H1 (cell line): ENCODE results near the gene MACROD2. TPM values are rescaled to one million over a fixed set of nuclear protein-coding genes. Genes with fewer than 3 reads are reported as not detected.

Source experiments
- CTCF ChIA-PET: fragments of 300-600 bp; sonication (Branson Sonifier 250); formaldehyde crosslinking; loops from one replicate; lab custom pipeline; 2021; ENCODE audit not compliant: partially characterized antibody; lab: Charles Lee
- POLR2A ChIA-PET: fragments of 300-600 bp; sonication (Branson Sonifier 250); formaldehyde crosslinking; loops from one replicate; lab custom pipeline; 2021; ENCODE audit warnings: inconsistent platforms; ENCODE audit not compliant: partially characterized antibody; lab: Charles Lee
- DNase-seq, 2 experiments: peaks; one replicate each; pipeline versions ENCODE4 v3.0.0 to v3.0.0-alpha.2; 2010 to 2022; ENCODE audit warnings: low spot score in 2 of 2, low read depth in 1 of 2, mixed read lengths in 1 of 2
- FAIRE-seq: peaks from 2 replicates; lab custom pipeline; 2011; peaks lifted over from hg19 to GRCh38; lab: Jason Lieb, UNC
- H2AFZ ChIP-seq: 2 replicates; pipeline ENCODE4 v1.8.1; 2012; ENCODE audit warnings: low read length, inconsistent platforms
- H2AK5ac ChIP-seq: 2 replicates; pipeline ENCODE4 v1.6.1; 2013; ENCODE audit warnings: low read depth, low read length
- H2BK120ac ChIP-seq: replicated peaks from 2 replicates; pipeline ENCODE3; 2013; ENCODE audit warnings: low read depth, low read length, inconsistent platforms
- H2BK12ac ChIP-seq: 2 replicates; pipeline ENCODE4 v1.6.1; 2013; ENCODE audit warnings: low read depth, low read length
- H2BK15ac ChIP-seq: 2 replicates; pipeline ENCODE4 v1.6.1; 2013; ENCODE audit warnings: low read length
- H2BK20ac ChIP-seq: 2 replicates; pipeline ENCODE4 v1.6.1; 2013; ENCODE audit warnings: low read length
- H2BK5ac ChIP-seq: 2 replicates; pipeline ENCODE4 v1.6.1; 2013; ENCODE audit warnings: low read depth, low read length
- H3K14ac ChIP-seq: 2 replicates; pipeline ENCODE4 v1.6.1; 2013; ENCODE audit warnings: inconsistent platforms; ENCODE audit not compliant: insufficient read length
- H3K18ac ChIP-seq: 2 replicates; pipeline ENCODE4 v1.6.1; 2013; ENCODE audit warnings: low read length; ENCODE audit errors: extremely low read depth
- H3K23ac ChIP-seq: 2 replicates; pipeline ENCODE4 v1.6.1; 2013; ENCODE audit warnings: inconsistent platforms; ENCODE audit not compliant: insufficient read length
- H3K23me2 ChIP-seq: 2 replicates; pipeline ENCODE4 v1.6.1; 2013; ENCODE audit warnings: low read depth, low read length
- H3K27ac ChIP-seq: 2 replicates; pipeline ENCODE4 v1.6.1; 2011; ENCODE audit warnings: low read depth, low read length, inconsistent platforms
- H3K27me3 ChIP-seq, 4 experiments: replicated peaks in 1 of 4; 1 replicate in 1 of 4; 2 replicates in 3 of 4; pipeline versions ENCODE4 v1.6.1 to v1.8.1; 2011 to 2013; ENCODE audit warnings: low read length in 3 of 4, mild to moderate bottlenecking in 3 of 4, inconsistent platforms in 2 of 4, mixed read lengths in 2 of 4, moderate library complexity in 1 of 4; ENCODE audit not compliant: control insufficient read depth in 3 of 4, insufficient read depth in 3 of 4; ENCODE audit errors: extremely low read depth in 1 of 4
- H3K36me3 ChIP-seq, 4 experiments: 2 replicates each; pipeline versions ENCODE4 v1.6.1 to v1.8.1; 2011 to 2013; ENCODE audit warnings: mild to moderate bottlenecking in 4 of 4, low read length in 3 of 4, moderate library complexity in 2 of 4, control low read depth in 1 of 4, inconsistent platforms in 1 of 4; ENCODE audit not compliant: insufficient read depth in 4 of 4, control insufficient read depth in 2 of 4
- H3K4ac ChIP-seq: replicated peaks from 2 replicates; pipeline ENCODE3; 2013; ENCODE audit warnings: low read length, low read depth, mixed read lengths, inconsistent platforms; ENCODE audit not compliant: insufficient read length
- H3K4me1 ChIP-seq, 4 experiments: replicated peaks in 1 of 4; 1 replicate in 1 of 4; 2 replicates in 3 of 4; pipeline versions ENCODE4 v1.6.1 to v1.8.1; 2011 to 2013; ENCODE audit warnings: low read length in 3 of 4, inconsistent platforms in 2 of 4, mixed read lengths in 1 of 4; ENCODE audit not compliant: insufficient read depth in 4 of 4, control insufficient read depth in 3 of 4
- H3K4me2 ChIP-seq, 2 experiments: 2 replicates each; pipeline versions ENCODE4 v1.6.1 to v1.8.1; 2011 to 2013; ENCODE audit warnings: low read depth in 2 of 2, low read length in 2 of 2, control low read depth in 1 of 2, inconsistent platforms in 1 of 2, mild to moderate bottlenecking in 1 of 2; ENCODE audit not compliant: insufficient read depth in 1 of 2
- H3K4me3 ChIP-seq, 4 experiments: fragments of 200-600, 300-600 bp in 1 of 4; sonication (generic), shearing (Covaris generic), sonication (Bioruptor Twin) in 1 of 4; 2 replicates each; pipeline versions ENCODE4 v1.5.1 to v1.8.1; 2011 to 2016; ENCODE audit warnings: low read length in 4 of 4, low read depth in 3 of 4, control low read depth in 2 of 4, inconsistent platforms in 2 of 4, mild to moderate bottlenecking in 2 of 4, mixed read lengths in 1 of 4, moderate library complexity in 1 of 4; ENCODE audit not compliant: insufficient read depth in 2 of 4; ENCODE audit errors: extremely low read depth in 1 of 4
- H3K56ac ChIP-seq: replicated peaks from 2 replicates; pipeline ENCODE3; 2013; ENCODE audit warnings: low read depth, mild to moderate bottlenecking, mixed read lengths, low read length, inconsistent platforms; ENCODE audit not compliant: insufficient read length
- H3K79me1 ChIP-seq: 2 replicates; pipeline ENCODE4 v1.6.1; 2013; ENCODE audit warnings: low read depth, low read length, control low read depth
- H3K79me2 ChIP-seq, 2 experiments: 2 replicates each; pipeline versions ENCODE4 v1.6.1 to v1.8.1; 2012 to 2013; ENCODE audit warnings: low read length in 2 of 2, mild to moderate bottlenecking in 2 of 2, inconsistent platforms in 1 of 2; ENCODE audit not compliant: insufficient read depth in 2 of 2, control insufficient read depth in 1 of 2
- H3K9ac ChIP-seq, 4 experiments: replicated peaks in 1 of 4; 1 replicate in 1 of 4; 2 replicates in 3 of 4; pipeline versions ENCODE4 v1.6.1 to v1.8.1; 2011 to 2013; ENCODE audit warnings: low read depth in 3 of 4, low read length in 3 of 4, control low read depth in 2 of 4, mild to moderate bottlenecking in 2 of 4, moderate library complexity in 2 of 4, inconsistent platforms in 1 of 4; ENCODE audit errors: extremely low read depth in 1 of 4
- H3K9me3 ChIP-seq, 2 experiments: 2 replicates each; pipeline versions ENCODE4 v1.6.1 to v1.8.1; 2012 to 2013; ENCODE audit warnings: mild to moderate bottlenecking in 2 of 2, moderate library complexity in 2 of 2, control low read depth in 1 of 2, inconsistent platforms in 1 of 2, low read depth in 1 of 2, low read length in 1 of 2, mixed read lengths in 1 of 2; ENCODE audit not compliant: insufficient read depth in 2 of 2
- H4K20me1 ChIP-seq, 2 experiments: replicated peaks in 1 of 2; 2 replicates each; pipeline versions ENCODE3 to v1.8.1; 2011 to 2013; ENCODE audit warnings: inconsistent platforms in 2 of 2, low read length in 2 of 2, mild to moderate bottlenecking in 1 of 2; ENCODE audit not compliant: insufficient read depth in 2 of 2, control insufficient read depth in 1 of 2
- H4K5ac ChIP-seq: 2 replicates; pipeline ENCODE4 v1.6.1; 2013; ENCODE audit warnings: low read length, low read depth, mixed read lengths, inconsistent platforms; ENCODE audit not compliant: insufficient read length
- H4K8ac ChIP-seq: 2 replicates; pipeline ENCODE4 v1.8.0; 2013; ENCODE audit warnings: mild to moderate bottlenecking, moderate library complexity, low read length, inconsistent platforms; ENCODE audit not compliant: insufficient read depth; ENCODE audit errors: extremely low read depth
- H4K91ac ChIP-seq: replicated peaks from 2 replicates; pipeline ENCODE3; 2013; ENCODE audit warnings: low read length, mixed read lengths, inconsistent platforms; ENCODE audit not compliant: insufficient read length
- ATF2 ChIP-seq: IDR thresholded peaks from 2 replicates; pipeline ENCODE4 v1.6.1; 2012; ENCODE audit warnings: low read length, inconsistent platforms
- BRCA1 ChIP-seq: IDR thresholded peaks from 2 replicates; pipeline ENCODE4 v1.6.1; 2012; ENCODE audit warnings: low read depth, low read length, improper control_type of control experiment
- CHD2 ChIP-seq: IDR thresholded peaks from 2 replicates; pipeline ENCODE4 v1.6.1; 2012; ENCODE audit warnings: low read length, improper control_type of control experiment
- HDAC2 ChIP-seq, 2 experiments: fragments of 300-600 bp in 1 of 2; sonication (generic) in 1 of 2; IDR thresholded peaks; 2 replicates each; pipeline ENCODE4 v1.6.1; 2011 to 2012; ENCODE audit warnings: low read depth in 2 of 2, low read length in 2 of 2, mild to moderate bottlenecking in 2 of 2, moderate library complexity in 2 of 2, borderline replicate concordance in 1 of 2, inconsistent platforms in 1 of 2
- HDAC6 ChIP-seq: IDR thresholded peaks from one replicate; pipeline ENCODE4 v1.7.1; 2012; ENCODE audit warnings: low read depth, mild to moderate bottlenecking, inconsistent platforms, low read length, moderate library complexity
- KDM4A ChIP-seq: IDR thresholded peaks from one replicate; pipeline ENCODE4 v1.7.1; 2012; ENCODE audit warnings: low read depth, mild to moderate bottlenecking, moderate library complexity, low read length, inconsistent platforms; ENCODE audit not compliant: severe bottlenecking
- MAX ChIP-seq: IDR thresholded peaks from 2 replicates; pipeline ENCODE4 v1.6.1; 2012; ENCODE audit warnings: inconsistent platforms
- RAD21 ChIP-seq, 2 experiments: IDR thresholded peaks in 1 of 2; conservative IDR thresholded peaks in 1 of 2; 2 replicates each; pipeline ENCODE4 v1.6.1; 2011; ENCODE audit warnings: low read depth in 2 of 2, low read length in 2 of 2, improper control_type of control experiment in 1 of 2, inconsistent platforms in 1 of 2, mild to moderate bottlenecking in 1 of 2, moderate library complexity in 1 of 2
- SP4 ChIP-seq: IDR thresholded peaks from 2 replicates; pipeline ENCODE4 v1.6.1; 2012; ENCODE audit warnings: low read length, inconsistent platforms
- SRF ChIP-seq: IDR thresholded peaks from 2 replicates; pipeline ENCODE4 v1.6.1; 2011; ENCODE audit warnings: mild to moderate bottlenecking, low read depth, low read length, moderate library complexity
- TBP ChIP-seq: IDR thresholded peaks from 2 replicates; pipeline ENCODE4 v1.6.1; 2011; ENCODE audit warnings: low read depth, low read length, improper control_type of control experiment
- TEAD4 ChIP-seq: IDR thresholded peaks from 2 replicates; pipeline ENCODE4 v1.6.1; 2012; ENCODE audit warnings: low read depth, low read length, inconsistent platforms, mixed read lengths
- YY1 ChIP-seq: IDR thresholded peaks from 2 replicates; pipeline ENCODE4 v1.6.1; 2011; ENCODE audit warnings: low read depth, mild to moderate bottlenecking, low read length
- WGBS, 2 experiments: shearing (Covaris generic) in 1 of 2; methylation state at CpG; one replicate each; pipeline versions ENCODE4 v1.1.6 to v1.1.7; 2013 to 2015; ENCODE audit warnings: low lambda C conversion rate in 2 of 2, mixed read lengths in 2 of 2, inconsistent platforms in 1 of 2, low coverage in 1 of 2, missing lambda C conversion rate in 1 of 2; ENCODE audit not compliant: insufficient replicate concordance in 2 of 2, insufficient coverage in 1 of 2, insufficient read length in 1 of 2; ENCODE audit errors: extremely low coverage in 1 of 2, missing lambda C conversion rate in 1 of 2; 5-methylcytosine and 5-hydroxymethylcytosine counted together
- polyA plus RNA-seq, 7 experiments: library from polyadenylated mRNA; depleted of rRNA in 3 of 7; stranded (reverse) in 5 of 7; unstranded in 2 of 7; fragments of >200 nt in 5 of 7; fragments of 200-250 nt in 2 of 7; gene quantifications; 1 replicate in 5 of 7; 2 replicates in 1 of 7; 4 replicates in 1 of 7; pipeline versions ENCODE4 v1.2.1 to v1.2.3, GENCODE V29; 2011 to 2013; ENCODE audit warnings: missing spikeins in 2 of 7, mixed read lengths in 2 of 7
- total RNA-seq: library from RNA; stranded (reverse); fragmentation: NEBNext Ultra II Directional; extraction: Animal tissue kit (Norgen Biotek cat#: 25700); gene quantifications from 2 replicates; pipeline ENCODE4 v1.2.1, GENCODE V29; 2021

MACROD2 gene
- total and polyA plus RNA-seq, 2 of the 8 experiments (the other 6 are each of a cell fraction or from before 2014, with no cell fraction given), result 0.70 to 3.9 TPM

GRCh38 chr20:14724036-14724435 is 728.7 kb downstream of the MACROD2 start:
- Histone ChIP-seq H2BK12ac (no peak overlapping the region), H3K14ac (no peak overlapping the region), H4K91ac (no peak overlapping the region), H2BK15ac (no peak overlapping the region), H3K4me3 (no peak overlapping the region), H2AFZ (no peak overlapping the region), H4K8ac (no peak overlapping the region), H3K9ac (no peak overlapping the region), H4K20me1 (no peaks in the 10 kb centered on the region), H3K27ac (no peak overlapping the region), H3K56ac (no peak overlapping the region), H3K4me1 (no peaks in the 10 kb centered on the region), H4K5ac (no peak overlapping the region), H3K4ac (no peak overlapping the region), H3K23ac (no peak overlapping the region), H3K36me3 (no peaks in the 10 kb centered on the region), H2BK20ac (no peak overlapping the region), H3K4me2 (no peak overlapping the region), H3K9me3 (no peaks in the 10 kb centered on the region), H2BK5ac (no peak overlapping the region), H3K27me3 (no peaks in the 10 kb centered on the region), H2AK5ac (no peak overlapping the region), H3K79me1 (no peaks in the 10 kb centered on the region), H3K23me2 (no peaks in the 10 kb centered on the region; the same call in 1 of the 2 replicates), H3K18ac (no peak overlapping the region), H3K79me2 (no peaks in the 10 kb centered on the region), H2BK120ac (no peak overlapping the region)
- CTCF ChIA-PET, result interaction anchor here (1.2 kb wide), 1 partner anchor 9 kb away, joined by 3 read pairs; no protein-coding TSS in a partner anchor
- WGBS, 2 experiments, result 80% methylated on average over 1 of the region's 1 CpG; no CpG with 5 or more reads in 1 of the 2 experiments
- POLR2A ChIA-PET, result no interaction called here
- DNase-seq, result no peak
- FAIRE-seq, result no peak
- TF ChIP-seq YY1 (no peak), CHD2 (no peak), SP4 (no peak), MAX (no peak), SRF (no peak), BRCA1 (no peak), TBP (no peak), KDM4A (no peak), RAD21 (IDR thresholded peaks at IDR 0.05 in 1 of 2, conservative IDR thresholded peaks at IDR 0.05 in 1 of 2; ENCODE audit: low read depth in 2 of 2, low read length in 2 of 2) (no peak), HDAC2 (IDR thresholded peaks at IDR 0.05; ENCODE audit: borderline replicate concordance in 1 of 2, low read depth in 2 of 2, low read length in 2 of 2) (no peak), ATF2 (no peak), HDAC6 (no peak), TEAD4 (no peak)
